K562 (cell line): ENCODE data around the gene PTK6.

Experiments used
- BRF1 ChIP-seq: IDR thresholded peaks from 3 replicates; pipeline ENCODE4 v1.6.1; 2011; ENCODE audit warnings: borderline replicate concordance, mild to moderate bottlenecking; ENCODE audit not compliant: insufficient read length; ENCODE audit errors: extremely low read depth
- HDAC2 ChIP-seq: fragments of 450-650 bp; IDR thresholded peaks from 2 replicates; pipeline ENCODE4 v1.6.1; 2016; ENCODE audit warnings: mild to moderate bottlenecking
- HDAC6 ChIP-seq: IDR thresholded peaks from 2 replicates; pipeline ENCODE4 v1.6.1; 2012; ENCODE audit warnings: low read depth, mild to moderate bottlenecking, control low read depth, inconsistent platforms, low read length, moderate library complexity
- TAF7 ChIP-seq: fragments of 450-650 bp; IDR thresholded peaks from 2 replicates; pipeline ENCODE4 v1.6.1; 2016; ENCODE audit warnings: missing genetic modification characterization, missing compliant biosample characterization
- TBL1XR1 ChIP-seq, 2 experiments: IDR thresholded peaks; 2 replicates each; pipeline ENCODE4 v1.6.1; 2012; ENCODE audit warnings: improper control_type of control experiment in 2 of 2, low read length in 2 of 2, mild to moderate bottlenecking in 1 of 2
- ZC3H4 ChIP-seq: sonication (generic); formaldehyde crosslinking; IDR thresholded peaks from 2 replicates; pipeline ENCODE4 v1.9.0; 2021; ENCODE audit warnings: missing genetic modification reagents, borderline replicate concordance
- ZNF561 ChIP-seq: fragments of 450-650 bp; formaldehyde crosslinking; conservative IDR thresholded peaks from 2 replicates; pipeline ENCODE4 v1.4.0; 2020; ENCODE audit warnings: mild to moderate bottlenecking, moderate library complexity
- ZNF696 ChIP-seq: fragments of 250-450 bp; sonication (Bioruptor Pico); conservative IDR thresholded peaks from 2 replicates; pipeline ENCODE4 v1.4.0; 2020; ENCODE audit warnings: mild to moderate bottlenecking, moderate library complexity
- ZNF780A ChIP-seq: fragments of 250-450 bp; sonication (Bioruptor Pico); IDR thresholded peaks from 2 replicates; pipeline ENCODE4 v1.5.0; 2021; ENCODE audit warnings: mild to moderate bottlenecking
- TF ChIP-seq, protein P1 (sequence below), 2 experiments: fragments of 450-650 bp; formaldehyde crosslinking in 1 of 2; IDR thresholded peaks; 2 replicates each; pipeline versions ENCODE4 v1.4.0 to v1.6.1; 2014 to 2020; ENCODE audit warnings: mild to moderate bottlenecking in 2 of 2, borderline replicate concordance in 1 of 2, low read depth in 1 of 2
- TF ChIP-seq, protein P2 (sequence below): sonication (generic); formaldehyde crosslinking; IDR thresholded peaks from 2 replicates; pipeline ENCODE4 v1.8.1; 2023; ENCODE audit warnings: missing genetic modification reagents, mild to moderate bottlenecking, borderline replicate concordance
- TF ChIP-seq, protein P3 (sequence below), 3 experiments: IDR thresholded peaks in 2 of 3; conservative IDR thresholded peaks in 1 of 3; 2 replicates each; pipeline ENCODE4 v1.5.1; 2011 to 2012; ENCODE audit warnings: low read length in 3 of 3, mild to moderate bottlenecking in 3 of 3, control low read depth in 2 of 3, improper control_type of control experiment in 1 of 3, inconsistent platforms in 1 of 3, low read depth in 1 of 3, mixed read lengths in 1 of 3, moderate library complexity in 1 of 3; ENCODE audit not compliant: insufficient read depth in 2 of 3
- TF ChIP-seq, protein P4 (sequence below): sonication (generic); formaldehyde crosslinking; IDR thresholded peaks from 2 replicates; pipeline ENCODE4 v1.9.0; 2022; ENCODE audit warnings: mild to moderate bottlenecking, missing genetic modification reagents

DNA sequence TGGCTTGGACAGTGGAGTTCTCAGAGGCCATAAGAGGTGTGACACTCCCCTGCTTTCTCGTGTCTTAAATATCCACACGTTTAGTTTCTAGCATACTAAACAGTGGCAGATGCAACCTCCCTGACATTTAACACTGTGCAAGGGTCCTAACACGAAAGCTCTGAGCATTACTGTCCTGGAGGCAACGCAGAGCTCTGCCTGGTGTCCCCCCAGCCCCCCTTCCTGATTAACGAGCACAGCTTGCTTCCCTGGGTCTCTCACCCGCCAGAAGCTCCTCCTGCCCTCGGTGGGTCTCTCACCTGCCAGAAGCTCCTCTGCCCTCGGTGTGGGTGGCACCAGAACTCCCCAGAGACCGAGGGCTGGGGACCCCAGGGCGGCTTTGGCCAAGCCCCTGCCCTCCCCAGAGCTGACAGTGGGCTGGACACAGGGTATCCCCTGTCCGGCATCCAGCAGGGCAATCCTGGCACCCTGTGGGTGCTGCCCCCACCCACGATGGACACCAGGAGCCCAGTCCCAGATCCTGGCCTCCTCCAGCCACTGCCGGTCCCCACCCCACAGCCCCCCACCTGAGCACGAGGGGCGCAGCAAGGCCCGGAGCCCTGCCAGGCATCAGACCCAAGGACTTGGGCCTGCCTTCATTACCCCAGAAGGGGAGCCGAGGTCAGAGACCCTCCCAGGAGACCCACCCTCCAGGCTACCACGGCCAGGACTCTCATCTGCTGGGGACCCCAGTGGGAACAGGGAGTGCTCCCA, 52.3 kb downstream of the PTK6 start:
- no peak for TF ChIP-seq ZNF696
- TF ChIP-seq, protein P1, sequence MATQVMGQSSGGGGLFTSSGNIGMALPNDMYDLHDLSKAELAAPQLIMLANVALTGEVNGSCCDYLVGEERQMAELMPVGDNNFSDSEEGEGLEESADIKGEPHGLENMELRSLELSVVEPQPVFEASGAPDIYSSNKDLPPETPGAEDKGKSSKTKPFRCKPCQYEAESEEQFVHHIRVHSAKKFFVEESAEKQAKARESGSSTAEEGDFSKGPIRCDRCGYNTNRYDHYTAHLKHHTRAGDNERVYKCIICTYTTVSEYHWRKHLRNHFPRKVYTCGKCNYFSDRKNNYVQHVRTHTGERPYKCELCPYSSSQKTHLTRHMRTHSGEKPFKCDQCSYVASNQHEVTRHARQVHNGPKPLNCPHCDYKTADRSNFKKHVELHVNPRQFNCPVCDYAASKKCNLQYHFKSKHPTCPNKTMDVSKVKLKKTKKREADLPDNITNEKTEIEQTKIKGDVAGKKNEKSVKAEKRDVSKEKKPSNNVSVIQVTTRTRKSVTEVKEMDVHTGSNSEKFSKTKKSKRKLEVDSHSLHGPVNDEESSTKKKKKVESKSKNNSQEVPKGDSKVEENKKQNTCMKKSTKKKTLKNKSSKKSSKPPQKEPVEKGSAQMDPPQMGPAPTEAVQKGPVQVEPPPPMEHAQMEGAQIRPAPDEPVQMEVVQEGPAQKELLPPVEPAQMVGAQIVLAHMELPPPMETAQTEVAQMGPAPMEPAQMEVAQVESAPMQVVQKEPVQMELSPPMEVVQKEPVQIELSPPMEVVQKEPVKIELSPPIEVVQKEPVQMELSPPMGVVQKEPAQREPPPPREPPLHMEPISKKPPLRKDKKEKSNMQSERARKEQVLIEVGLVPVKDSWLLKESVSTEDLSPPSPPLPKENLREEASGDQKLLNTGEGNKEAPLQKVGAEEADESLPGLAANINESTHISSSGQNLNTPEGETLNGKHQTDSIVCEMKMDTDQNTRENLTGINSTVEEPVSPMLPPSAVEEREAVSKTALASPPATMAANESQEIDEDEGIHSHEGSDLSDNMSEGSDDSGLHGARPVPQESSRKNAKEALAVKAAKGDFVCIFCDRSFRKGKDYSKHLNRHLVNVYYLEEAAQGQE (IDR thresholded peaks at IDR 0.05; ENCODE audit: borderline replicate concordance): no peak
- TF ChIP-seq, protein P1 (CRISPR knock-in tag; IDR thresholded peaks at IDR 0.05; ENCODE audit: low read depth): no peak
- TF ChIP-seq TAF7: no peak
- TF ChIP-seq, protein P2, sequence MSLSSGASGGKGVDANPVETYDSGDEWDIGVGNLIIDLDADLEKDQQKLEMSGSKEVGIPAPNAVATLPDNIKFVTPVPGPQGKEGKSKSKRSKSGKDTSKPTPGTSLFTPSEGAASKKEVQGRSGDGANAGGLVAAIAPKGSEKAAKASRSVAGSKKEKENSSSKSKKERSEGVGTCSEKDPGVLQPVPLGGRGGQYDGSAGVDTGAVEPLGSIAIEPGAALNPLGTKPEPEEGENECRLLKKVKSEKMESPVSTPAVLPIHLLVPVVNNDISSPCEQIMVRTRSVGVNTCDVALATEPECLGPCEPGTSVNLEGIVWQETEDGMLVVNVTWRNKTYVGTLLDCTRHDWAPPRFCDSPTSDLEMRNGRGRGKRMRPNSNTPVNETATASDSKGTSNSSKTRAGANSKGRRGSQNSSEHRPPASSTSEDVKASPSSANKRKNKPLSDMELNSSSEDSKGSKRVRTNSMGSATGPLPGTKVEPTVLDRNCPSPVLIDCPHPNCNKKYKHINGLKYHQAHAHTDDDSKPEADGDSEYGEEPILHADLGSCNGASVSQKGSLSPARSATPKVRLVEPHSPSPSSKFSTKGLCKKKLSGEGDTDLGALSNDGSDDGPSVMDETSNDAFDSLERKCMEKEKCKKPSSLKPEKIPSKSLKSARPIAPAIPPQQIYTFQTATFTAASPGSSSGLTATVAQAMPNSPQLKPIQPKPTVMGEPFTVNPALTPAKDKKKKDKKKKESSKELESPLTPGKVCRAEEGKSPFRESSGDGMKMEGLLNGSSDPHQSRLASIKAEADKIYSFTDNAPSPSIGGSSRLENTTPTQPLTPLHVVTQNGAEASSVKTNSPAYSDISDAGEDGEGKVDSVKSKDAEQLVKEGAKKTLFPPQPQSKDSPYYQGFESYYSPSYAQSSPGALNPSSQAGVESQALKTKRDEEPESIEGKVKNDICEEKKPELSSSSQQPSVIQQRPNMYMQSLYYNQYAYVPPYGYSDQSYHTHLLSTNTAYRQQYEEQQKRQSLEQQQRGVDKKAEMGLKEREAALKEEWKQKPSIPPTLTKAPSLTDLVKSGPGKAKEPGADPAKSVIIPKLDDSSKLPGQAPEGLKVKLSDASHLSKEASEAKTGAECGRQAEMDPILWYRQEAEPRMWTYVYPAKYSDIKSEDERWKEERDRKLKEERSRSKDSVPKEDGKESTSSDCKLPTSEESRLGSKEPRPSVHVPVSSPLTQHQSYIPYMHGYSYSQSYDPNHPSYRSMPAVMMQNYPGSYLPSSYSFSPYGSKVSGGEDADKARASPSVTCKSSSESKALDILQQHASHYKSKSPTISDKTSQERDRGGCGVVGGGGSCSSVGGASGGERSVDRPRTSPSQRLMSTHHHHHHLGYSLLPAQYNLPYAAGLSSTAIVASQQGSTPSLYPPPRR: no peak
- no peak for TF ChIP-seq ZNF780A (CRISPR knock-in tag)
- no peak for TF ChIP-seq BRF1
- TF ChIP-seq, protein P3, sequence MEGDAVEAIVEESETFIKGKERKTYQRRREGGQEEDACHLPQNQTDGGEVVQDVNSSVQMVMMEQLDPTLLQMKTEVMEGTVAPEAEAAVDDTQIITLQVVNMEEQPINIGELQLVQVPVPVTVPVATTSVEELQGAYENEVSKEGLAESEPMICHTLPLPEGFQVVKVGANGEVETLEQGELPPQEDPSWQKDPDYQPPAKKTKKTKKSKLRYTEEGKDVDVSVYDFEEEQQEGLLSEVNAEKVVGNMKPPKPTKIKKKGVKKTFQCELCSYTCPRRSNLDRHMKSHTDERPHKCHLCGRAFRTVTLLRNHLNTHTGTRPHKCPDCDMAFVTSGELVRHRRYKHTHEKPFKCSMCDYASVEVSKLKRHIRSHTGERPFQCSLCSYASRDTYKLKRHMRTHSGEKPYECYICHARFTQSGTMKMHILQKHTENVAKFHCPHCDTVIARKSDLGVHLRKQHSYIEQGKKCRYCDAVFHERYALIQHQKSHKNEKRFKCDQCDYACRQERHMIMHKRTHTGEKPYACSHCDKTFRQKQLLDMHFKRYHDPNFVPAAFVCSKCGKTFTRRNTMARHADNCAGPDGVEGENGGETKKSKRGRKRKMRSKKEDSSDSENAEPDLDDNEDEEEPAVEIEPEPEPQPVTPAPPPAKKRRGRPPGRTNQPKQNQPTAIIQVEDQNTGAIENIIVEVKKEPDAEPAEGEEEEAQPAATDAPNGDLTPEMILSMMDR (IDR thresholded peaks at IDR 0.05 in 2 of 3, conservative IDR thresholded peaks at IDR 0.05 in 1 of 3; ENCODE audit: insufficient read depth in 2 of 3, low read depth in 1 of 3, low read length in 3 of 3): no peak
- TF ChIP-seq TBL1XR1 (IDR thresholded peaks at IDR 0.05; ENCODE audit: low read length in 2 of 2): no peak
- no peak for TF ChIP-seq ZC3H4 (CRISPR knock-in tag)
- TF ChIP-seq, protein P4, sequence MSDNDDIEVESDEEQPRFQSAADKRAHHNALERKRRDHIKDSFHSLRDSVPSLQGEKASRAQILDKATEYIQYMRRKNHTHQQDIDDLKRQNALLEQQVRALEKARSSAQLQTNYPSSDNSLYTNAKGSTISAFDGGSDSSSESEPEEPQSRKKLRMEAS (CRISPR knock-in tag): no peak
- no peak for TF ChIP-seq ZNF561
- TF ChIP-seq HDAC6: no peak
- TF ChIP-seq HDAC2: no peak
